Retina (tissue), 1 donor: Measurements from ENCODE around the gene LDLRAD3.

Experiments
- DNase-seq: peaks from one replicate; pipeline ENCODE4 v3.0.0-alpha.2; 2016

The LDLRAD3 gene

DNA sequence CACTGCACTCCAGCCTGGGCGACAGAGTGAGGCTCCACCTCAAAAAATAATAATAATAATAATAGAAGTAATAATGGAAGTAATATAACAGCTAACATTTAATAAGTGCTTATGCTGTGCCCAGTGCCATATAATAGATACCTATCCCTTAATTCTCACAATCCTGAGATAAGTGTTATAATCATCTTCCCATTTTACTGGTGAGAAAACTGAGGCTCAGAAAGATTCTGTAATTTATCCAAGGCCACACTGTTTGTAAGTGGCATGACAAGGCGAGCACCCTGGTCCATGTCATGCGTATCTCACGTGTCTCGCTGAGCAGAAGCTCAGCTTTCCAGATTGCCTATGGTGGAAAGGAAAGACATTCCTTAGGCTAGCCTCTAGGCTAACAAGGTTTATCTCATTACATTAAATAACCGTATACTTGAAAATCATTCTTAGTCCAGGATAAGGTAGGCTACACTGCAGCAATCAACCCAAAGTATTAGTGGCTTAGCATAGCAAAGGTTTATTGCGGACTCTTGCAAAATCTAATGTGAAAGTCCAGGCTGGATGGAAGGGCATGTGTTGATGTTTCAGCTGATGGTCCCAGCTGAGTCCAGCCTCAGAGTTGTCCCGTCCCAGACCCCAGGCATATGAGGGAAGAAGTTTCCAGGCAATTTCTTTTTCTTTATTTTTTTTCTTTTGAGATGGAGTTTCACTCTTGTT is 15.0 kb upstream of the LDLRAD3 start:
- DNase-seq, result no peak

DNA sequence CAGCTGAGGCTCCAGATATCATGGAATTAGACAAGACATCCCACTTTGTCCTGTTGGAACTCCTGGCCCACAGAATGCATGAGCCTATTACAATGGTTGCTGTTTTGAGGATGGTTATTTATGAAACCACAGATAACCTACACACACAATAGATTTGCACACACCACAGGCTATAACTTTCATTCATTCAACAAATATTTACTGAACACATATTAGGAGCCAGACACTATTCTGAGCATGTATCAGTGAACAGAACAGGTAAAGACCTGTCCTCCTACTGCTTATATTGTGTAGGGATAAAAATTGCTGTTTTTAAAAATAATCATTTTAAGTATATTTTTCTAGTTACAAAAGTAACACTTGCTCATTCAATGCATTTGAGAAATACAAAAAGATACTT is 13.4 kb upstream of the LDLRAD3 start:
- no peak for DNase-seq

DNA sequence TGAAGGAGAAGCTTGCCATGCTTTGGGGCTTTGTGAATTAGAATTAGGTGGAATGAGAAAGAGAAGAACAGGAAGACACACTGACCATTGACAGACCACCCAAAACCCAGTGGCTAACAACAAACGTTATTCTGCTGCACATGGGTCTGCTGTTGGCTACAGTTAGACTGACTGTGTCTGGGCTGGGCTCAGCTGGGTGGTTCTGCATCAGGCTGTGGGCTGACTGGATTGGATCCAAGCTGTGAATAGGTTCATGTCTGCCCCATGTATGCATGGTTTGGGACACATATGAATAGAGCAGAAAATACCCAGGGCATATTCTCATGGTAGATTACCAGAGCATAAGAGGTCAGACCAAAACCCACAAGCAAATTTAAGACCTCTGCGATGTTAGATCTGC is 11.7 kb upstream of the LDLRAD3 start:
- DNase-seq, result no peak

DNA sequence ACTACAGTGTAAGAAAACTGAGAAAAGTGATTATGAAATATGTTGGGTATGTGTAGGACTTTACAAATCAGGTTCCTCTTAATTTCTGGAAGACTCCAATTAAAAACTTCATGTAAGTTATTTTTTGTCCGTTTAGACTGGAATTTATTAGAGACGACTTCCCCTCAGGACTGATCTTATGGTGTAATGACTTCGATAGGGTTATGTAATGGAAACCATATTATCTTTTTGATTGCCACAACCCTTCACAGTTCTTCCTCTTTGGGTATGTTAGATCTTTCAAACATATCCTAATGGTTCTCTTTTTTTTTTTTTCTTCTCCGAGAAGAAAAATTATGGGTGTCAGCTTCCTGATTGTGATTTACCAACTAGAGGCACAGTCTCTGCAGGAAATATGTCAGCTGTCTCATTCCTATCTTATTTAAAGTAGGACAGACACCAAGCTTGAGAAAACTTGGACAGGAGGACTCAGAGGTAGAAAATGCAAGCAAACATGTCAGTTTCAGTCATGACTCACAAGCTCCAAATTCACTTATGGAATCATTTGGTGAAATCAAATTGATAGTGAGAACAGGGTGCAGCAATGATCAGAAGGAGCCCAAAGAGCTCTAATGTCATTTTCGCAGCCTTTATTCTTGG is 11.1 kb upstream of the LDLRAD3 start:
- no peak for DNase-seq

DNA sequence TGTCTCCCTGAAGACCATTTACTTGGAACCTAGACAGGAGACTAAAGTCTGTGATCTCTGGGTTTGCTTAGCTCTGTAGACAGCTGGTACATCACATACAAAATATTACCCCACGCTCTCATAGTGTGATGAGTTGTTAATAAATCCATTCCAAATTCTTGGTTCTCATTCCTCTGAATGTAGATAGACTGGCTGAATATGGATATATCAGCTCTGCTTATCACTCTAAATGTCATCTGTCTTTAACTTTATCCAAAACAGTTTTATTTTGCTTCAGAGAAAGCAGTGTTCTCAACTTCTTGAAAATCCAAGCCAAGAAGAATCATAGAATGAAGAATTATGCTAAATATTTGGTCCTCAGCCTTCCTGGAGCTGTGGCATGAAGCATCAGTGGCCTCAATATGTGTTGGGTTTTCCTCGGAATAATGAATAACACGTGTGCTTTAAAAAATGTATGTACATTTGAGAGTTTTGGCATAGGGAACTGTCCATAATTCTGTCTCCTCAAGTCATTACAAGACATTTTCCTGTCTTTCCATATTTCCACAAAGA is 10.5 kb upstream of the LDLRAD3 start:
- no peak for DNase-seq

DNA sequence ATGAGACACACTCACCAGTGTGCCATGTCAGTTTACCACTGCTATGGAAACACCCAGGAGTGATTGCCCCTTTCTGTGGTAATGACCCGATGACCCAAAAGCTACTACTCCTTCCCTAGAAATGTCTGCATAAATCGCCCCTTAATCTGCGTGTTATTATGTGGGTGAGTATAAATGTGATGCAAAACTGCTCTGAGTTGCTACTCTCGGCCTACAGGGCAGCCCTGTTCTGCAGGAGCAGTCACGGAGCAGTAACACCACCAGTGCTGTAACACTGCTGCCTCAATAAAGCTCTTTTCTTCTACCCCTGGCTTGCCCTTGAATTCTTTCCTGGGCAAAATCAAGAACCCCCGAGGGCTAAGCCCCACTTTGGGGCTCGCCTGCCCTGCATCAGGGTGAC is 9.6 kb upstream of the LDLRAD3 start:
- no peak for DNase-seq

DNA sequence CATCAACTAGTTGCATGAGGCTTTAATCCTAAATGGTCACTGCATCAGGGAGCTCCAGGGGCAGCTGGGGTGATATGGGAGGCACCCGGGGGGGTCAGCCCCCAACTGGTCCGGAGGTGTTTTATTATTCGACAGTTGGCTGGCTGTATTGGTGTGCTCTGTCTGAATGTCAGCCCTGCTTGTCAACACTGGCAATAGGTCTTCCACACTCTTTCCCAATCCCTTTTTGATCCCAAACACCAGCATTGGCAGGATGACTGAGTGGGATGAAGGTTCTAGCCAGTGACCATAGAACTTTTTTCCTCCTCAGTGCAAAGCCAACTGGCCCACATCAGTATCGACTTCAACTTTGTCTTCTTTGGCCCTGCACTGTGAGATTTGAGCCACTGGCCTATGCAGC is 8.9 kb upstream of the LDLRAD3 start:
- no peak for DNase-seq

DNA sequence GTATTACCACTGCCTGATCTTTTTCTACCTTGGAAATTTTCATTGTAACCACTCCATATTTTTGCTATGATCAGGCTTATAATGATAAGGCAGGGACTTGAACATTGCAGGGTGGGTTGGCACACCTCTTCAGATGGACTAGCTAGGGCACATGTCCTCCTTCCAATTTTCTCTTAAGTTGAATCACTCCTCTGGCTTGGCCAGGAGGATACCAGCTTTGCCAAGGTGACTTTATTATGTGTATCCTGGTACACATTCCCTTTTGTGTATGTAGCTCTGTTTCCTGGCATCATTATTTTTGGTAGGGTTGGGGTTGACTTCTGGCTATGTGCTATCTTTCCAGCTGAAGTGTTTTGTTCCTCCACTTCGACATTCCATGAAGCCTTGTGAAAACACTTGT is 8.5 kb upstream of the LDLRAD3 start:
- no peak for DNase-seq

DNA sequence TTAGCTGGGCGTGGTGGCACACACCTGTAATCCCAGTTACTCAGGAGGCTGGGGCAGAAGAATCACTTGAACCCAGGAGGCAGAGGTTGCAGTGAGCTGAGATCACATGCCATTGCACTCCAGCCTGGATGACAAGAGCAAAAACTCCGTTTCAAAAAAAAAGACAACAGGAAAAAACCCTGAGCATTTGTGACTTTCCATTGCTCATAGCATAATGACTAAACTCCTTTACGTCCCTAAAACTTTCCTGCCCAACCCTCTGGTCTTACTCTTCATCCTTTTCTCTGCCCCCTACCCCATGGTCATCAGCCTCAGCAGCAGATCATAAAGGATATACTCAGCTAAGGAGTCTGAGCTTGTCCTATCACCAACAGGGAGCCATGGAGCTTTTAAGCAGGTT is 6.8 kb upstream of the LDLRAD3 start:
- DNase-seq, result no peak

DNA sequence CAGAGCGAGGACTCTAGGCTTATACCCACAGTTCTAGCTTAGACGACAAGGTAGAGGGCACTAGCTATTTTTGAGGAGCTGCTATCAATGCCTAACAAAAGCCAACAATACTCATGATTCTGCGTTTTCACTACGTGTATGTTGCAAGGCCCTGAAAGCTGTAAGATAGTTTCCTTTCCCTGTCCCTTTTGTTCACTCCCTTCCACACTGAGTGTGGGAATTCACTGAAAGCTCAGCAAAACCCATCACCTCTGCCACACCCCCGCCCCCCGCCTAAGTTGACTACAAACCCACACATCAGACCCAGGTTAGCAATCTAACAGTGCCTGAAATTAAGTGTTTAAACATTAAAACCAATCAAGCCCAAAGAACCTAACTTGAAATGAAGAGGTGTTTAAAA is 6.2 kb upstream of the LDLRAD3 start:
- no peak for DNase-seq

DNA sequence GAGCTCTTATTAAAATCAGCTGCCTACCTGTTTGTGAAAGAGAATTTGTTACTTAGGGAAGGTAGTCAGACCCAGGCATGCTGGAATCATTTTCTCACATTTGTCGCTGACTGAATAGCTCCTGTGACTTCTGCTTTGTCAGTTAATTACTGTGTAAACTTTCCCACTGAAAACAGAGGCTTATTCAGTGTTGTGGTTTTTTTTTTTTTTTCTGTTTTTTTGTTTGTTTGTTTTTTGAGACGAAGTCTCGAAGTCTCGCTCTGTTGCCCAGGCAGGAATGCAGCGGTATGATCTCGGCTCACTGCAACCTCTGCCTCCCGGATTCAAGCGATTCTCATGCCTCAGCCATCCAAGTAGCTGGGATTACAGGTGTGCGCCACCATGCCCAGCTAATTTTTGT is 5.6 kb upstream of the LDLRAD3 start:
- DNase-seq, result no peak

DNA sequence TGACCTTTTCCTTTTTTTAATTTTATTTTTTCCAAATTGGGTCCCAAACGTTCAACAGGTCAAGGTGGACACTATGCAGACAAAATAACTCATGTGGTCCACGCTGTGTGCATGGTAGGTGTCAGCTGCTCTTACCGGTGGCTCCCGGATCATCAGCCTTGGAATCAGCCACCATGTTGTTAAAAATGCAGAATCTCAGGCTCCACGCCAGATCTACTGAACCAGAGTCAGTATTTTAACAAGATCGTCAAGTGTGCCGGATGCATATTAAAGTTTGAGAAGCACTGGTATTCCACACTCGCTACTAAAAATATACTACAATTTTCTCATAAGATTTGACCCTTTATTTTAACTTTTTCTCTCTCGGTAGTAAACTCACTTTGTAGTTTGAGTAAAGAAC is 553 bp upstream of the LDLRAD3 start:
- no peak for DNase-seq

DNA sequence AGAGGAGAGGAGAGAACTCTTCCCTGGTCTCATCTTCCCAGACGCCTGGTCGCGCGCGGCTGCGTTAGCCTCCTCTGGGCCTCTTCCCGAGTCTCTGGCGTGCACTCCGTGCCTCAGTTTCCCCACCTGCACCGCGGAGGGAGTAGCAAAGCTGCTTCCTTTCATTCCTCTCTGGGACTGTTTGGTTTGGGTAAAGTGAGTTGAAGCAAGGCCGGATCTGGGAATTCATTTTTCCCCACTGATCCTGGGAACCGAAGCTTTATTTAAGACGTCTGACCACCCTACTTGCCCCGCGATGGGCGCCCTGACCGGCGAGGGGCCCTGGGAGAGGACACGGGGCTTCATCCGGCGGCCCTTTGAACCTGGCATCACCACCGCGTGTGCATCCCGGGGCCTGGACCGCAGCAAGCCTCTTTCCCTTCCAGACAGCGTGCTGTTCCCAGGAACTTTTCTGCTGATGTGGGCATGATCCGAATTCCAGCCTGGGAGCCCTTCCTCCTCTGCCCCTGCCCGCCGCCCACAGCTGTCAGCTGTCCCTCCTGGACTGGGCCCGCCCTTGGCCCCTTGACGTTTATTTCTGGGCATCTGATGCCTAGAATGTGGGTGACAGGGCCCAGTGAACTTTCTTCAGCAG is 758 bp downstream of the LDLRAD3 start:
- DNase-seq, result peak; percentile 84

DNA sequence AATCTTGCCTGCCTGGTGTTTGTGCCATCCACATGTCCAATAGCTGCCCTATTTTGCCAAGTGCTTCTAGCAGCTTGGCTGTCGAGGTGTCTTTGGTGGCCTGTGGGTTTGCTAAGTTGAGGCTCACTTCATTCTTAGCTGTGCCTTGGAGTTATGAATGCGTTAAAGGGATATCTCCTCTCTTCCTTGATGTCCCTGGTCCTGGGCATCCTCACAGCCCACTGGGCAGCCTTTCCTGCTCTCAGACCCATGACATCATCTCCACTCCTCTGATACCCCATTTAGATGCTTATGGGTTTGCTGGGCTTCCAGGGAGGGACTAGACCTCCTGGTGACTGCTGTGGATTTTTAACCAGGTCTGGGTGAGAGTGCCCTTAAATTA is 1.3 kb downstream of the LDLRAD3 start:
- DNase-seq, result no peak

DNA sequence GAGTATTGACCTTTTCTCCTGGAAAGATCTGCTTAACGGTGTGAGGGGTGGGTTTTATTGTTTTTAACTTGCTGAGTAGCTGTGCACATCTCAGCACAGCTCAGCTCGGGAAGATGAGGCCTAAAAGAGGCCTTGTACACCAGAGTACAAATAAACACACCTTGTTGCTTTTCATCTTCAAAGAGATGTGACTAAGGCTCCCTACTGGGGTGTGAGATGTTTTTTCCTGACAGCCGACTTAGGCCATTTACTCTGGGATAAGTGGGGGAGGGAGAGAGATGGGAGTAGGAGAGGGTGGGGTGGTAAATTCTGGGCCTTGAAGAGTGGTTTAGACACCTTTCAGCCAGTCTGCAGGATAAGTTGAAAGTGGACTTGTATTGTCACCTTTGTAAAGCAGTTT is 2.9 kb downstream of the LDLRAD3 start:
- no peak for DNase-seq

DNA sequence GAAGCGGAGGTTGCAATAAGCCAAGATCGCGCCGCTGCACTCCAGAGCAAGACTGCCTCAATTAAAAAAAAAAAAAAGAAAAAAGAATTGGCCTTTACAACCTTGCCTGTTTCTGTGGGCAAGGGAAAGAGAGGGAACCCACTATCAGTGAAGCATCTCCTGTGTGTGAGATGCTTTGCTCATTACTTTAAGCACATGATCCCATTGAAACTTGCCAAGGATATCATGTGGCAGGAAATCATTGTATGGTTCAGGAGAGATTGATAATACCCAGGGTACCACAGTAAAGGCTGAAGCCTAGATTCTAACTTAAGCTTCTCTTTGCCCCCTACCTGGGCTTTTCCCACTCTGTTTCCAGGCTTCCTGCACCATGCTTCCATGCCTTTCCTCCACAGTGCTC is 3.6 kb downstream of the LDLRAD3 start:
- no peak for DNase-seq

DNA sequence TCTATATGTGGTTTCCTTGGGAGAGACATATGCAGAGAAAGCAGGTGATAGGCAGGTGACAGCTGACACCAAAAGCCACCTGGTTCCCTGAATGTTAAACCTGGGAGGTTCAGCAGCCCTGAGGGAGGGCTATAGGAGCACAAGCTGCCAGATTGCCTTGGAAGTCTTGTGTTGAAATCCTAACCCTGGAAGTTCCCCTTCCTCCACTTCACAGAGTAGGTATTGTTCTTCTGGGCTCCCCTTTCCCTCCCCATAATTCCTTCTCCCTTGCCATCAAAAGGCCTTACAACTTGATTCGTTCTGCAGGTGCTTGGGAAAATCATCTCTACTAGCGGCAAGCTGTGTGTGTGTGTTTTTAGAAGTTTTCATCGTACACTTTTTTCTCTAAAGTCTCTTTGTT is 5.4 kb downstream of the LDLRAD3 start:
- DNase-seq, result no peak

DNA sequence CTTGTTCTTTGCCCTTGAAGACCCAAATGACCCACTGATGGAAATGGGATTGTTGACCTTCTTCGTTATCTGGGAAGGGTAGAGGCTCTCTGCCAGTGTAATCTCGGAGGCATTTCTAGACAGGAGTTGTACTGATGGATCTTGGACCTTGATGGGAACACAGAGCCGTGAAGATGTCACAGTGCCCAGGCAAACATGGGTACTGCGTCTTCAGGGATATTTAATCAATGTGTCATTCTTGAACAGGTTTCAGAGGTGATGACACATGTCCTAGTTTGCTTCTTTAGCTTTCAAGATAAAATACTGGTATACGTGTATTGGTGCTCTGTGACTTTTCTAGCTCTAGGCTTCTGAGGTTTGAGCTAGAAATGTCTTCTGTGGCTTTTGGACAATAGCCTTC is 6.2 kb downstream of the LDLRAD3 start:
- DNase-seq, result no peak

DNA sequence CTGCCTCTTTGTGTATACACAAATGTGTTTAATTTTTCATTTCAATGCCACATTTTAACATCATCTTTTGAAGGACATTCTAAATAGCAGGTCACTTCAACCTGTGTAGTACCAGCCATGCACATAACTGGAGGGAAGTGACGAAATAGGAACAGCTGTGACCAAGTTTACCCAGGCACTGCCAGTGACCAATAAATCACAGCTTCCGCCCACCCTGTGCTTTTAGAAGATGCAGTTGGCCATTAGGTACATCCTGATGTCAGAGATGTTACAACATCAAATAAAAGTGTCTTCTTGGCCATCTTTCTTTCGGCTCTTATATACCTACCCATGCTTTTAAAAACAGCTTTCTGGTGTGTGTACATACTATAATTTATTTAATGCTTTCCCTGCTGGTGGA is 7.8 kb downstream of the LDLRAD3 start:
- DNase-seq, result no peak

DNA sequence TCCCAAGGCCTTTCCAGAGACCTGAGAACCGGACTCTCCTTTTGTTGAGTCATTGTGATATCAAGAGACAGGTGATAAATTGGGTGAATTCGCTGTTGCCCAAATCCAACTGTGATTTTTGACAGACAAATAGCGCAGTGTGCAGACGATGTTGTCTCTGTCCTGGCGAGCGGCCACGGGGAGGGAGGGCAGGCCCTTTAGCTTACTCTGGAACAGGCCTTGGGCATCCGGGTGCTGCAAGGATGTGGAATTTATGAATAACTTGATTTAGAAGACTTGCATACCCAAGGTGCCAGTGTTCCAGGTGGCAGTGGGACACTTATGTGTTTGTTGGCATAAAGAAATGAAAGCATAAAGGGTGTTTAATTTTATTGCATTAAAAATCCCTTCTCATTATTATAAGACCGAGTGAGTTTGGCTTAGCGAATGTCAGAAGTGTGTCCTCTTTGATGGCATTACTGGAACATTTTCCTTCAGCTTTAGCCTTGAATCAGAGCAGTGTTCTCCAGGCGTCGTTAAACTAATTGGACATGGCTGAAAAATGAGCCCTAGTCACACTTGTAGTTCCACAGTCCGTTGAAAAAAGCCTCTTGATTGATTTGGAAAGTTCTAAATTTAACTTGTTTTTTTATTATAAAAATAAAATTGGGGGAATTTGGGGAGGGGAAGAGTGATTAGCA is 9.4 kb downstream of the LDLRAD3 start:
- DNase-seq, result peak; percentile 45

DNA sequence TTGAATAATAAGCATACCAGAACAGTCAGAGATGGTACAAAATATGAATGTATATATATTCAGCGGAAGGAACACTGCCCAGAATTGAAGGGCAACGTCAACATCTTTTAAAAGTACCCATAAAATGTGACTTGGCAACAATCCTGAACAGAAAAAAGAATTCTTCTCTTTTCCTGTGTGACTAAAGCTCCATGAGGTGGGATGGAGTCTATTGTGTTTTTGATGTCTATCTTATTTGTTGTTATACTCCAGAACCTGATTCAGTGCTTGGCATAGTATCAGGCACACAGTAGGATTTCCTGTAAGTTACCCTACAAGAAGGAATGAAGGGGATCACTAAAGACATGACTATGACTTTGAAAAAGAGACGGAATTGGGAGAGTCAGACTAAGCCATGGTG is 10.3 kb downstream of the LDLRAD3 start:
- no peak for DNase-seq

DNA sequence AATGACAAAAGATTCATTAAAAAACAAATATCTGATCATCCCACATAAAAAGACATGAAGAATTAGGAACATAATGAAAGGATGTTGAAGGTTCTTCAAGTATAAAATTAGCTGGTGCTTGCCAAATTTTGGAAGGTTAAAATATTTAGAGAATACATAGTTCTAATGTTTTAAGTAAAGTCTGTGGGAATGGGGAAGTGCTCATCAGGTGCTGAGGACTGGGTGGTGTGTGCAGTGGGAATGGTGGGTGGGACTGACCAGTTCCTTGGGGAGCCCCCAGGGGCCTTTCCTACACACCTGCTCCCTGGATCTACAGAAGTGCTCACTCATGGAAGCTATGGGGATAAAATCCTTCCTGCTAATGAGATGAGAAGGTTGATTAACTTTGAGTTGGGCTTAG is 11.8 kb downstream of the LDLRAD3 start:
- DNase-seq, result no peak

DNA sequence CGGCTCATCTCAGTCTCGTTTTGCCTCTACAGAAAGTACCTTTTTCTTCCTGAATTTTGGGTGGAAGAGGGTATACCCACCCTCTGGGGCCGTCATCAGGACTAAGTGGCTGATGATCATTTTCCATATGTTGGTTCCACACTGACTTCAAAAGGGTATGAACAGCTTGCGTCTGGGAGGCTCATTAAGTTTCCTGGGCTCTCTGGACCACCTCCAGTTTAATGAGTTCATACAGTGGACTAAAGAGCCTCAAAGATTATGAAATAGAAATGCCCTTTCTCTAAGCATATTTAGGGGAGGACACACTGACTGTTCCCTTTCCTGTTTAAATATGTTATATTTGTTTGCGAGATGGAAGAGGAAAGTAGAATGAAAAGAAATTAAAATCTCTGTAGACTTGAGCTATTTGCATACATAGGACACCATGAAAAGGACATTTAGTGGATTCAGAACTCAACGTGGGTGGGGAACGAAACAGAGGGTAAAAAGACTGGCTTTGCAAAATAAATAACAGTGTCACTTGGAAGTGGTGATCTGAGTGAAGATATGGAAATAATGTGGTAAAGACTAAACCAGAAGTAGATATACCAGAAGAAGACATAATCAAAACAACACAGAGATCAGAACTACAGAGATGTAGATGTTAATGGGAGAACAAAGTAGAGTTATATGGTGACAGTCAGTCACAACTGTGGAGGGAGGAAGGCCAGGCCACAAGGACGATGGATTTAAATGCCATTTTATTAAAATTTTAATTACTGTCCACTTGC is 18.7 kb downstream of the LDLRAD3 start:
- no peak for DNase-seq
